Measurements from ENCODE around the gene AMER1.

The AMER1 gene

DNA sequence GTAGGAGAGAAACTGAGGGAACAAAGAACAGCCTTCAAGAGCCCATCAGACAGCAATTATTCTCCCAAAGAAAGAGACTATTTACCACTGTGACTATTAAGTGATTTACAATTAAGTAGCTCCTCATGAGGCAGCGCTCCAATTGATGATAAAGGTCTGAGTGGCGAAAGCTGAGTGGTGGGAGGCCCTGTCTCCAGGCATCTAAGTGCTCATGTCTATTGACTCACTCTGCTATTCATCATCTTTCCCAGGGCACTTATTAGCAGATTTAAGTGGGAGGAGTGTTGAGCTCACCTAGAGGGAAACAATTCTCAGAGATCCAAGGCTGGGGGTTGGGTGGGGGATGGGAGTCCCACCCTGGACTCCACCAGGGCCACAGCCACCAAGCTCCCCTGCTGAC, 23.3 kb downstream of the AMER1 start:
- DNase-seq: no peak

DNA sequence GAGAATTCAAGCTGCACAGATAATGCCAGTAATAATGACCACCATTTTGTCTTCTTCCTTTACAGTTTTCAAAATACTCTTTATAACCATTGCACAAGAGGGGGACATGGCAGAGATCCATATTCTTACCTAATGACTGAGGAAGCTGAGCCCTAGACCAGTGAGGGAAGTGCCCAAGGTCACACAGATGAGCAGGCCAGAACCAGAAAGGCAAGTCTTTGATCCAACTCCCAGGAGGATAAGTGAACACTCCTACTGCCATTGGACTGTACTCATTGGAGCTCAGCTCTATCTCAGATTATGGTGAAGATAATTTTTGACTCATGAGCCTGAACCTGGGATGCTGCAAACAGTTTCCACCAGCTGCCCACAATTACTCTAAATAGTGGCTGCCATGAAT, 28.6 kb downstream of the AMER1 start:
- DNase-seq: no peak

DNA sequence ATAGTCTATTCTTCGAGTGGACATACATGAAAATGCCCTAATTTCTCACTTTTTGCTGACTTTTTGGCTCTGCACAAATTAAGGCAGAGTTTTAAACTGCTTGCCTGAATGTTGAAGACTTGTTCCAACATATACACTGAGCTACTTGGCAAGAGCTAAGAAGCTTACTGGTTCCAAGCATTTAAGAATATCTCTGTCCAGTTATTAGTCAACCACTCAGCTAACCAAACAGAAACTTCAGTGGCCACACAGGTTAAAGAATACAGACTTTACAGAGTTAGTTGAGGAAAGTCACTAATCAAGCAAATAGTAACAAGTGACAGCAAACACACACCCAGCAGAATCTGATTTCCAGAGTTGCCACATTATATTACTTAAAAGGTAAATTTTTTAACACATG, 35.5 kb downstream of the AMER1 start:
- DNase-seq: no peak

DNA sequence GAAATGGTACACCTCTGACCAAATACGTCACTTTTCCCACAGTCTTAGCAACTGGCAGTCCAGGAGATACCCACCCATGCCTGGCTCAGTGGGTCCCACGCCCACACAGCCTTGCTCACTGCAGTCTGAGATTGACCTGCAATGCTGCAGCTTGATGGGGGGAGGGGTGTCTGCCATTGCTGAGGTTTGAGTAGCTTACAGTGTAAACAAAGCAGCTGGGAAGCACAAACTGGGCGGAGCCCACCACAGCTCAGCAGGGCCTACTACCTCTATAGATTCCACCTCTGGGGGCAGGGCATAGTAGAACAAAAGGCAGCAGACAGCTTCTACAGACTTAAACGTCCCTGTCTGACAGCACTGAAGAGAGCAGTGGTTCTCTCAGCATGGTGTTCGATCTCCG, 52.7 kb downstream of the AMER1 start:
- no peak for DNase-seq

DNA sequence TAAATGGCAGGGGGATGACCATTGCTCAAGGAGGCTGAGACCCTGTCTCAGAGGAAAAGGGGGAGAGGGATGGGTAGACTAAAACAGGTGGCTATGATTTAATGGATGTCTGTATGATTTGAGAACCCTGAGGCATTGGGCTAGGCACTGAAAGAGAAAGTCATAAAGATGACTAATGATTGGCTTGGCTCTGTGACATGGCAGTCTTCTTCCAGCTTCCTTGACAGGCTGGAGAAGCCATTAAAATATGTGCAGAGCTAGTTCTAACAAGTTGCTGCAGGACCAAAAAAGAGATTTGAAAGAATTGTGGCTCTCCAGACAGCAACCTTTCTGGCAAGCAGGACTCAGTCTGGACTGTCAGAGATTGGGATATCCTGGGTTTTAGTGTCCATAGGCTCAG, 53.6 kb downstream of the AMER1 start:
- DNase-seq: no peak

DNA sequence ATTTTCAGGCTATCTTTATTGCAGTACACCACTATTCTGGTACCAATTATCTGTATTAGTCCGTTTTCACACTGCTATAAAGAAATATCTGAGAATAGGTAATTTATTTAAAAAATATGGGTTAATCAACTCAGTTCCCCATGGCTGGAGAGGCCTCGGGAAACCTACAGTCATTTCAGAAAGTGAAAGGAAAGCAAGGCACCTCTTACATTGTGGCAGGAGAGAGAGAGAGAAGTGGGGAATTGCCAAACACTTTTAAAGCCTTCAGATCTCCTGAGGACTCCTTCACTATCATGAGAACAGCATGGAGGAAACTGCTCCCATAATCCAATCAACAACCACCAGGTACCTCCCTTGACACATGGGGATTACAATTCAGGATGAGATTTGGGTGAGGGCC, 54.7 kb downstream of the AMER1 start:
- no peak for DNase-seq

Data from CD4-positive, alpha-beta T cell treated with Interleukin-6 for 4 hours (primary cell).